SH-SY5Y (cell line): ENCODE results near the gene ZGRF1.

Source experiments
- GATA2 ChIP-seq: IDR thresholded peaks from 2 replicates; pipeline ENCODE4 v1.6.1; 2011; ENCODE audit warnings: mild to moderate bottlenecking, low read depth, low read length
- GATA3 ChIP-seq: IDR thresholded peaks from 2 replicates; pipeline ENCODE4 v1.6.1; 2011; ENCODE audit warnings: low read depth, mild to moderate bottlenecking, low read length, moderate library complexity

- TF ChIP-seq GATA2 (no peak), GATA3 (no peak)
Observed at GRCh38 chr4:112560084-112560483, 76.6 kb downstream of the ZGRF1 start.
